ENCODE results near the gene LPAR2. TPM values are rescaled to one million over a fixed set of nuclear protein-coding genes. Genes with fewer than 3 reads are reported as not detected.

The LPAR2 gene
- total RNA-seq, 1 donor from 2014 or later = 15.2 TPM

GRCh38 chr19:19636573-19637185 is 8.7 kb upstream of the LPAR2 start:
- no peak for DNase-seq (ENCODE audit: extremely low spot score in 2 of 2)
- H3K4me1 ChIP-seq = no peaks in the 10 kb centered on the region
- H3K27me3 ChIP-seq = no peaks in the 10 kb centered on the region
- no peaks in the 10 kb centered on the region for H3K9me3 ChIP-seq
- TF ChIP-seq POLR2A (IDR thresholded peaks at IDR 0.05) = no peak
- no peak for TF ChIP-seq CTCF (IDR thresholded peaks at IDR 0.05)
- H3K36me3 ChIP-seq = peaks cover 0 to 14% of the 10 kb centered on the region in 2 donors
- no peak overlapping the region for H3K4me3 ChIP-seq
- no peak overlapping the region for H3K27ac ChIP-seq
- intact Hi-C loops (cut with DNase I) = no loop called here

DNA sequence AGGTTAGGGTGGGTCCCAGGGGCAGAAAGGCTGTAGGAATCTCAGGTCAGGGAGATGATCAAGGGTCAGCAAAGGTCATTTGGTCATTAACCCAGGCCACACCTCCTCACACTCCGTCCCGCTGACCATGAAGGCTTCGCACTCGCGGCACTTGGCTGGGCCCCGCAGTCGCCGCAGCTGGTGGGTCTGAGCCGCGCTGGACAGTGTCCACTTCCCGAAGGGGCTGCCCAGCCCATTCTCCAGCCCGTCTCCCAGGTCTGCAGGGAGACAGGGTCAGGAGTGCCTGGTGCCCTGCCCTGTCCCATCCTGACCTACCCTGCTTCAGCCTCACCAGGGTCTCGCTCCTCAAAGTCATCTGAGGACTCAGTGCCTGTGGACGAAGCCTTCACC is 7.3 kb upstream of the LPAR2 start:
- H3K9me3 ChIP-seq = no peaks in the 10 kb centered on the region
- DNase-seq (ENCODE audit: extremely low spot score in 2 of 2) = no peak
- no peaks in the 10 kb centered on the region for H3K27me3 ChIP-seq
- intact Hi-C loops (cut with DNase I) = no loop called here
- TF ChIP-seq POLR2AphosphoS5 (IDR thresholded peaks at IDR 0.05; ENCODE audit: insufficient read depth in 1 of 2, low read depth in 1 of 2) (no peak), POLR2A (IDR thresholded peaks at IDR 0.05) (no peak), CTCF (IDR thresholded peaks at IDR 0.05) (no peak)
- peaks cover 0 to 17% of the 10 kb centered on the region in 2 donors for H3K36me3 ChIP-seq
- H3K4me1 ChIP-seq = no peaks in the 10 kb centered on the region
- no peak overlapping the region for H3K4me3 ChIP-seq
- no peak overlapping the region for H3K27ac ChIP-seq

DNA sequence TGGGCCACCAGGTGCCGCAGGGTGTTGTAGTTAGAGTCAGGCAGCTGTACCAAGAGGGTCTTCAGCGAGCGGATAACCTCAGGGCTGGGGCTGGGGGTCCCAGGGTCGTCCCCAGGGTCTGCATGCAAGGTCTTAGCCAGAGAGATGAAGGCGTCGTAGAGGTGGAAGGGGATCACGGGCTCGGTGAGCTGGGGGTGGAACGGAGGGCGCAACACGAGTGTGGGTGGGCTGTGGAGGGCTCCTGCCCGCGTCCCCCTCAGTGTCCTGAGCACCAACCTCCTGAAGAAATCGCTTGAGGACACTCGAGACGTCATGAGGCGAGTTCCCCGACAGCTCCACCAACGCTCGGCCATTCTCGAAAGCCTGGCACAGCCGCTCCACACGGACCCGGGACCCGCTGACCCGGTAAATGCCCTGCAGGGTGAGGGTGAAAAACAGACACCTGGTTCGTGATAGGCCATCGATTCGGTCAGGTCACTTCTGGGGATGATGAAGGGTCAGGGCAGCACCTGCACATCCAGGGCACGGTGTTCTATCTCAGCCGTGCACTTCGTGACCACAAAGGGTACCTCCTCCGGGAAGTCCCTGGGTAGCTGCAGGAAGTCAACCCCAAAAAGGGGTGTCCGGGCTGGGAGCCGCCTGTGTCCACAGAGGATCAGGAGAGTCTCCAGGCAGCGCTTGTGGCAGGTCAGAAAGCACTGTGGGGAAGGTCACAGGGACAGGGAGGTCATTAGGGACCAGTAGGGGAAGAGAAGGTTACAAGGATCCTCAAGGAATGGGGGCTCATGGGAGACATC is 6.7 kb upstream of the LPAR2 start:
- Histone ChIP-seq H3K9me3 (no peaks in the 10 kb centered on the region), H3K36me3 (peaks cover 0 to 17% of the 10 kb centered on the region in 2 donors), H3K4me3 (no peak overlapping the region), H3K27me3 (no peaks in the 10 kb centered on the region), H3K4me1 (no peaks in the 10 kb centered on the region), H3K27ac (no peak overlapping the region)
- no peak for DNase-seq (ENCODE audit: extremely low spot score in 2 of 2)
- intact Hi-C loops (cut with DNase I) = no loop called here
- TF ChIP-seq CTCF (IDR thresholded peaks at IDR 0.05) (no peak), POLR2AphosphoS5 (IDR thresholded peaks at IDR 0.05; ENCODE audit: insufficient read depth in 1 of 2, low read depth in 1 of 2) (no peak), POLR2A (IDR thresholded peaks at IDR 0.05) (no peak)

DNA sequence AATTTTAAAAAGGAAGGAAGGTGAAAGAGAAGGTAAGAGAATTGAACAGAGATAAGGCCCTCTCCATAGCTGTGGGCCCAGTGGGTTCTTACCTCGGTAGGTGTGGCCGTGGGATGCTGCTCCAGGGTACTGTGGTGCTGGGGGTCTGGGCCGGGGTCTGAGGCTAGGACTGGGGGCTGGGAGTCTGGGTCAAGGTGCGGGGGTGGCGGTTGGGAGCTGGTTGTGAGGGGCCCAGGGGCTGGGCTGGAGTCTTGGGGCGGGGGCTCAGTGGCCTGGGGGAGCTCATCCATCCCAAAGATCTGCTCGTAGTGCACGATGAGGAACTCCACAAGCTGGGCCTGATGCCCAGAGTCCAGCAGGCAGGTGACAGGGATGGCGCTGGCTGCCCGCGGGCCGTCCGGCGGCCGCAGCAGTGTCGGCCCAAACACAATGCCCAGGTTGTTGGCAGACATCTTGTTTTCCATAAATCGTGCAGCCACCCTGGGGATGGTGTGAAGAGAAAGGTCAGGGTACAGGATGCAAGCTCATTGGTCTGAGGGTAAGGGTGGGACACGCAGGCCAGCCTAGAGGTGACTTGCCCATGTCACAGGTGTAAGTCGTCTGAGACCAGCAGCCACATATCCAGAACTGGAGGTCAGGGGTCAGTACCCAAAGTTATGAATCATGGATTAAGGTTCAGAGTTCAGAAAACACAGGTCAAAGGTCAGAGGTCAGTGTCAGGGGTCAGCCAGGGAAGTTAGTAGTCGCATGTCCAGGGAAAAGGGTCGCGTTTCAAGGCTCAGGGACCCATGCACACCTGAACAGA is 5.9 kb upstream of the LPAR2 start:
- Histone ChIP-seq H3K27ac (no peak overlapping the region), H3K27me3 (no peaks in the 10 kb centered on the region), H3K9me3 (no peaks in the 10 kb centered on the region), H3K4me3 (no peak overlapping the region), H3K4me1 (peaks cover under 1% of the 10 kb centered on the region), H3K36me3 (peaks cover 0 to 17% of the 10 kb centered on the region in 2 donors)
- TF ChIP-seq POLR2AphosphoS5 (IDR thresholded peaks at IDR 0.05; ENCODE audit: insufficient read depth in 1 of 2, low read depth in 1 of 2) = no peak
- no peak for TF ChIP-seq CTCF (IDR thresholded peaks at IDR 0.05)
- TF ChIP-seq POLR2A (IDR thresholded peaks at IDR 0.05) = no peak
- intact Hi-C loops (cut with DNase I) = no loop called here
- DNase-seq (ENCODE audit: extremely low spot score in 2 of 2) = no peak

All from vagina (tissue), 2 donors.